Measurements from ENCODE around the gene DYSF. TPM values are rescaled to one million over a fixed set of nuclear protein-coding genes. Genes with fewer than 3 reads are reported as not detected.

Gene DYSF
- total RNA-seq, 1 experiment from 2014 or later: 0.89 TPM

GRCh38 chr2:71603311-71603811, 150.0 kb downstream of the DYSF start:
- H3K9me2 ChIP-seq (ENCODE audit: insufficient read depth): no peaks in the 10 kb centered on the region
- no peak overlapping the region for H3K9ac ChIP-seq (ENCODE audit: low read length)
- no peaks in the 10 kb centered on the region for H4K20me1 ChIP-seq (ENCODE audit: insufficient read depth)
- no peak overlapping the region for H3K27ac ChIP-seq (ENCODE audit: low read depth, low read length)
- no peak overlapping the region for H3K4me3 ChIP-seq (replicated peaks in 1 of 2; ENCODE audit: low read depth in 1 of 2, low read length in 2 of 2)
- no peak for DNase-seq (ENCODE audit: low read depth, low spot score)
- no peaks in the 10 kb centered on the region for H3K79me2 ChIP-seq (ENCODE audit: insufficient read depth, low read length)
- RAD21 ChIA-PET (ENCODE audit: low non-redundant PET in 1 of 2, low total read pairs in 2 of 2, uncharacterized antibody in 2 of 2, unreplicated experiment in 2 of 2): no interaction called here
- no peaks in the 10 kb centered on the region for H3K4me1 ChIP-seq (ENCODE audit: control insufficient read depth in 1 of 2, insufficient read depth in 2 of 2, low read length in 2 of 2)
- H3K36me3 ChIP-seq (ENCODE audit: control insufficient read depth in 1 of 2, insufficient read depth in 2 of 2, low read length in 2 of 2): no peaks in the 10 kb centered on the region
- TF ChIP-seq SRF (IDR thresholded peaks at IDR 0.05; ENCODE audit: low read depth) (no peak), CBX3 (IDR thresholded peaks at IDR 0.05; ENCODE audit: low read depth) (no peak), CEBPB (IDR thresholded peaks at IDR 0.05; ENCODE audit: low read depth) (no peak), REST (IDR thresholded peaks at IDR 0.05; ENCODE audit: low read depth) (no peak), RAD21 (IDR thresholded peaks at IDR 0.05; ENCODE audit: low read depth) (no peak), CTCF (IDR thresholded peaks at IDR 0.05 in 2 of 3, conservative IDR thresholded peaks at IDR 0.05 in 1 of 3; ENCODE audit: borderline replicate concordance in 1 of 3, insufficient read depth in 1 of 3, low read depth in 2 of 3, low read length in 2 of 3) (no peak), ATF3 (IDR thresholded peaks at IDR 0.05) (no peak), TCF7L2 (IDR thresholded peaks at IDR 0.05; ENCODE audit: borderline replicate concordance, extremely low read depth, insufficient read depth, insufficient read length) (no peak), EGR1 (IDR thresholded peaks at IDR 0.05; ENCODE audit: low read depth) (no peak), SIN3A (IDR thresholded peaks at IDR 0.05; ENCODE audit: low read depth) (no peak), ZBTB33 (IDR thresholded peaks at IDR 0.05; ENCODE audit: extremely low read depth, insufficient replicate concordance, low read length) (no peak), EZH2 (IDR thresholded peaks at IDR 0.05) (no peak), MAX (IDR thresholded peaks at IDR 0.05) (no peak)
- CTCF ChIA-PET: no interaction called here
- POLR2A ChIA-PET: no interaction called here
- H3K9me3 ChIP-seq (ENCODE audit: control insufficient read depth in 1 of 2, insufficient read depth in 1 of 2, low read depth in 1 of 2, low read length in 2 of 2): no peaks in the 10 kb centered on the region
- peaks cover 14% of the 10 kb centered on the region; the same call in 1 of the 2 replicates for H3K27me3 ChIP-seq (ENCODE audit: insufficient read depth, low read length)
- BruUV-seq (replicated peaks): no TSS peak
- no peak overlapping the region for H2AFZ ChIP-seq (ENCODE audit: low read depth, low read length, poor library complexity, severe bottlenecking)
- no peak for ATAC-seq
- H3K4me2 ChIP-seq (ENCODE audit: low read length): no peak overlapping the region
- intact Hi-C loops (cut with micrococcal nuclease): no loop called here
